H54 (cell line): ENCODE data around the gene RNF144B.
A peak's percentile ranks its signal among the peaks of the same experiment; 100 is the strongest.
"Not testable (repeated sequence)": the region's sequence is repeated elsewhere in the genome, so short reads cannot be mapped to it uniquely, and the experiment has no call there.

Experiments
- DNase-seq: peaks from one replicate; pipeline ENCODE4 v3.0.0; 2011; ENCODE audit warnings: low spot score, mixed read lengths; ENCODE audit not compliant: insufficient read length
- FAIRE-seq: peaks from 3 replicates; lab custom pipeline; 2011; peaks lifted over from hg19 to GRCh38; lab: Jason Lieb, UNC
- POLR2A ChIP-seq: IDR thresholded peaks from 2 replicates; pipeline ENCODE4 v1.6.1; 2011; ENCODE audit warnings: low read depth, mild to moderate bottlenecking, low read length

The RNF144B gene

GRCh38 chr6:18405477-18406293, 18.5 kb downstream of the RNF144B start:
- peak; percentile 99 for FAIRE-seq
- DNase-seq, result peak; percentile 25
- TF ChIP-seq POLR2A, result no peak

- FAIRE-seq (no peak), DNase-seq (no peak)
- no peak for TF ChIP-seq POLR2A
These were observed 20.0 kb downstream of the RNF144B start for GRCh38 chr6:18406955-18407749.

- not testable (repeated sequence) for DNase-seq, FAIRE-seq
These were observed 22.5 kb downstream of the RNF144B start for GRCh38 chr6:18409602-18410001.

GRCh38 chr6:18410412-18410811, 23.3 kb downstream of the RNF144B start:
- DNase-seq (no peak), FAIRE-seq (no peak)
- no peak for TF ChIP-seq POLR2A

GRCh38 chr6:18412068-18412467, 24.9 kb downstream of the RNF144B start:
- no peak for TF ChIP-seq POLR2A
- DNase-seq, result no peak
- peak; percentile 11 for FAIRE-seq

GRCh38 chr6:18412644-18413043, 25.5 kb downstream of the RNF144B start:
- no peak for DNase-seq
- FAIRE-seq, result no peak
- no peak for TF ChIP-seq POLR2A

- TF ChIP-seq POLR2A, result no peak
- FAIRE-seq (no peak), DNase-seq (no peak)
These were observed 26.2 kb downstream of the RNF144B start for GRCh38 chr6:18413381-18413780.

- no peak for TF ChIP-seq POLR2A
- FAIRE-seq, result no peak
These were observed 27.0 kb downstream of the RNF144B start for GRCh38 chr6:18414116-18414515.

GRCh38 chr6:18415207-18415606, 28.1 kb downstream of the RNF144B start:
- no peak for TF ChIP-seq POLR2A
- FAIRE-seq, result no peak
- DNase-seq, result no peak

More at GRCh38 chr6:18414116-18414515, 27.0 kb downstream of the RNF144B start:
- DNase-seq, result no peak

GRCh38 chr6:18415671-18416340, 28.7 kb downstream of the RNF144B start:
- TF ChIP-seq POLR2A, result no peak
- FAIRE-seq (no peak), DNase-seq (no peak)

- FAIRE-seq, result no peak
- no peak for TF ChIP-seq POLR2A
- no peak for DNase-seq
These were observed 29.2 kb downstream of the RNF144B start for GRCh38 chr6:18416341-18416679.

GRCh38 chr6:18420328-18420727, 33.2 kb downstream of the RNF144B start:
- TF ChIP-seq POLR2A, result no peak
- FAIRE-seq (no peak), DNase-seq (no peak)

- no peak for TF ChIP-seq POLR2A
- no peak for DNase-seq
- FAIRE-seq, result no peak
These were observed 35.0 kb downstream of the RNF144B start for GRCh38 chr6:18422136-18422535.

- TF ChIP-seq POLR2A, result no peak
- DNase-seq (no peak), FAIRE-seq (no peak)
These were observed 36.3 kb downstream of the RNF144B start for GRCh38 chr6:18423426-18423825.

GRCh38 chr6:18424201-18424600, 37.1 kb downstream of the RNF144B start:
- no peak for FAIRE-seq
- no peak for DNase-seq
- TF ChIP-seq POLR2A, result no peak
